A549 treated with GW870086 at 1 μM for 4 hours (cell line): Measurements from ENCODE around the gene OR52N4. TPM values are rescaled to one million over a fixed set of nuclear protein-coding genes. Genes with fewer than 3 reads are reported as not detected.

Source experiments
- total RNA-seq: library from RNA; stranded (reverse); fragments of 200-300 nt; extraction: Qiagen RNA extraction; gene quantifications from 5 replicates; pipeline ENCODE4 v1.2.3, GENCODE V29; 2022; ENCODE audit warnings: low read depth

Gene OR52N4
- total RNA-seq, result not detected in 5 replicates

GRCh38 chr11:5753943-5754342 is at the start of gene OR52N4:
Gene OR52N4 (plus strand): TSS chr11:5754243. CDS start chr11:5754741, 498 bp downstream.

GRCh38 chr11:5736396-5736795 is 17.6 kb upstream of the OR52N4 start, which contains the start of gene OR56B1:
Gene OR56B1 (plus strand): TSS chr11:5736448. CDS start chr11:5736517, 69 bp downstream.

GRCh38 chr11:5783255-5783654 is 29.2 kb downstream of the OR52N4 start, which contains the start of gene OR52N5:
Gene OR52N5 (minus strand): TSS chr11:5783355. CDS start chr11:5778634, 4,721 bp downstream.

GRCh38 chr11:5791165-5791564 is 37.1 kb downstream of the OR52N4 start, which contains the start of gene OR52N1:
Gene OR52N1 (minus strand): TSS chr11:5791265. CDS start chr11:5788816, 2,449 bp downstream.

Other genes with a start within 250 kb of the OR52N4 start
- gene UBQLN3, start 244.3 kb upstream of the OR52N4 start, total RNA-seq, result not detected in 5 replicates
- gene UBQLNL, start 237.5 kb upstream of the OR52N4 start, total RNA-seq, result not detected in 5 replicates
- gene OR52H1, start 205.7 kb upstream of the OR52N4 start, total RNA-seq, result not detected in 5 replicates
- gene OR52B6, start 173.4 kb upstream of the OR52N4 start, total RNA-seq, result not detected in 5 replicates
- 8.9 to 12.0 TPM (median 10.2 TPM) in 5 replicates for gene TRIM6, start 157.6 kb upstream of the OR52N4 start, total RNA-seq
- 2.6 to 4.0 TPM (median 3.6 TPM) in 5 replicates for gene TRIM34, start 129.2 kb upstream of the OR52N4 start, total RNA-seq
- 10.2 to 10.9 TPM (median 10.8 TPM) in 5 replicates for gene TRIM5, start 69.2 kb upstream of the OR52N4 start, total RNA-seq
- 0.58 to 2.2 TPM (median 0.89 TPM) in 5 replicates for gene TRIM22, start 64.5 kb upstream of the OR52N4 start, total RNA-seq
- gene OR56B1, start 17.8 kb upstream of the OR52N4 start, total RNA-seq, result not detected in 5 replicates
- gene OR52N5, start 29.1 kb downstream of the OR52N4 start, total RNA-seq, result not detected in 5 replicates
- gene OR52N1, start 37.0 kb downstream of the OR52N4 start, total RNA-seq, result not detected in 5 replicates
- not detected in 5 replicates for gene OR52N2, start 54.7 kb downstream of the OR52N4 start, total RNA-seq
- not detected in 5 replicates for gene OR52E6, start 87.7 kb downstream of the OR52N4 start, total RNA-seq
- gene OR52E8, start 103.4 kb downstream of the OR52N4 start, total RNA-seq, result not detected in 5 replicates
- gene OR52E4, start 126.4 kb downstream of the OR52N4 start, total RNA-seq, result not detected in 5 replicates
- not detected in 5 replicates for gene OR52E5, start 139.0 kb downstream of the OR52N4 start, total RNA-seq
- not detected in 5 replicates for gene OR56A3, start 188.0 kb downstream of the OR52N4 start, total RNA-seq
- not detected in 5 replicates for gene OR56A5, start 214.3 kb downstream of the OR52N4 start, total RNA-seq
- not detected in 5 replicates for gene OR52L1, start 232.7 kb downstream of the OR52N4 start, total RNA-seq